B cell (primary cell): ENCODE measurements around the gene UTP11. TPM values are rescaled to one million over a fixed set of nuclear protein-coding genes. Genes with fewer than 3 reads are reported as not detected.

Experiments used
- ATAC-seq: fragments of 200-7000 bp; cut with Tn5 transposase; one replicate; pipeline ENCODE4 v1.10.0; 2021; ENCODE audit warnings: low read depth, mild to moderate bottlenecking, moderate number of reproducible peaks, moderate library complexity
- CTCF ChIA-PET: fragments of 350-600 bp; sonication (Branson Sonifier 250); formaldehyde crosslinking; loops from one replicate; lab custom pipeline; 2021; ENCODE audit warnings: antibody characterized with exemption, inconsistent platforms; lab: Charles Lee
- POLR2A ChIA-PET: fragments of 350-600 bp; sonication (Branson Sonifier 250); formaldehyde crosslinking; loops from one replicate; lab custom pipeline; 2021; ENCODE audit warnings: antibody characterized with exemption; lab: Charles Lee
- DNase-seq: peaks from one replicate; pipeline ENCODE4 v3.0.0; 2013
- H2AFZ ChIP-seq: 2 replicates; pipeline ENCODE4 v1.6.1; 2012; ENCODE audit warnings: mild to moderate bottlenecking, low read depth, low read length; ENCODE audit not compliant: insufficient read depth, poor library complexity, severe bottlenecking
- H3K27ac ChIP-seq, 2 donors: 1 replicate in 1 of 2; 2 replicates in 1 of 2; pipeline ENCODE4 v1.5.1; 2012 to 2013; ENCODE audit warnings: low read length in 2 of 2, mild to moderate bottlenecking in 2 of 2, moderate library complexity in 1 of 2
- H3K27me3 ChIP-seq, 4 experiments: fragments of 200-600 bp in 1 of 4; sonication (generic) in 1 of 4; replicated peaks in 1 of 4; 1 replicate in 2 of 4; 2 replicates in 2 of 4; pipeline versions ENCODE4 v1.6.1 to v1.7.0; 2013 to 2016; ENCODE audit warnings: low read length in 3 of 4, mild to moderate bottlenecking in 2 of 4, mixed read lengths in 1 of 4, moderate library complexity in 1 of 4; ENCODE audit not compliant: insufficient read depth in 4 of 4, control insufficient read depth in 3 of 4; ENCODE audit errors: control extremely low read depth in 1 of 4
- H3K36me3 ChIP-seq, 2 experiments: replicated peaks in 1 of 2; 1 replicate in 1 of 2; 2 replicates in 1 of 2; pipeline versions ENCODE4 v1.6.1 to v1.7.1; 2013; ENCODE audit warnings: low read length in 1 of 2; ENCODE audit not compliant: insufficient read depth in 2 of 2, control insufficient read depth in 1 of 2; ENCODE audit errors: control extremely low read depth in 1 of 2, extremely low read depth in 1 of 2
- H3K4me1 ChIP-seq, 2 donors: fragments of 200-600 bp in 1 of 2; sonication (generic) in 1 of 2; 1 replicate in 1 of 2; 2 replicates in 1 of 2; pipeline versions ENCODE4 v1.5.1 to v1.6.1; 2013 to 2017; ENCODE audit warnings: low read length in 2 of 2; ENCODE audit not compliant: control insufficient read depth in 2 of 2, insufficient read depth in 2 of 2
- H3K4me2 ChIP-seq: replicated peaks from 2 replicates; pipeline ENCODE3; 2012; ENCODE audit warnings: mild to moderate bottlenecking, low read depth, low read length; ENCODE audit not compliant: poor library complexity, severe bottlenecking
- H3K4me3 ChIP-seq, 5 experiments: fragments of 200-600 bp in 1 of 5; sonication (generic) in 1 of 5; 1 replicate in 3 of 5; 2 replicates in 2 of 5; pipeline versions ENCODE4 v1.5.1 to v1.7.0; 2011 to 2016; ENCODE audit warnings: low read length in 4 of 5, mild to moderate bottlenecking in 4 of 5, low read depth in 2 of 5, control low read depth in 1 of 5, moderate library complexity in 1 of 5; ENCODE audit not compliant: insufficient read depth in 1 of 5; ENCODE audit errors: control extremely low read depth in 1 of 5, extremely low read depth in 1 of 5
- H3K79me2 ChIP-seq: fragments of 200-600 bp; sonication (generic); one replicate; pipeline ENCODE4 v1.6.0; 2016; ENCODE audit warnings: low read length; ENCODE audit not compliant: control insufficient read depth, insufficient read depth
- H3K9ac ChIP-seq: fragments of 200-600 bp; sonication (generic); 2 replicates; pipeline ENCODE4 v1.6.1; 2017; ENCODE audit warnings: mild to moderate bottlenecking, low read length, moderate library complexity
- H3K9me3 ChIP-seq, 3 donors: one replicate each; pipeline versions ENCODE4 v1.6.1 to v1.7.1; 2013; ENCODE audit warnings: low read length in 2 of 3; ENCODE audit not compliant: control insufficient read depth in 2 of 3, insufficient read depth in 1 of 3; ENCODE audit errors: control extremely low read depth in 1 of 3
- H4K20me1 ChIP-seq: 2 replicates; pipeline ENCODE4 v1.6.0; 2012; ENCODE audit warnings: mild to moderate bottlenecking, low read length; ENCODE audit not compliant: insufficient read depth, control insufficient read depth, poor library complexity, severe bottlenecking
- H3K27ac Mint-ChIP-seq: one replicate; pipeline ENCODE4 v1.8.0; 2021; ENCODE audit warnings: mixed read lengths
- H3K27me3 Mint-ChIP-seq: one replicate; pipeline ENCODE4 v1.8.0; 2021; ENCODE audit warnings: mixed read lengths
- H3K4me1 Mint-ChIP-seq: one replicate; pipeline ENCODE4 v1.8.0; 2021; ENCODE audit warnings: mixed read lengths
- H3K4me3 Mint-ChIP-seq: one replicate; pipeline ENCODE4 v1.8.0; 2021; ENCODE audit warnings: mixed read lengths
- H3K9me3 Mint-ChIP-seq: one replicate; pipeline ENCODE4 v1.8.0; 2022; ENCODE audit warnings: mixed read lengths; ENCODE audit not compliant: insufficient read depth
- CTCF ChIP-seq: fragments of 200-600 bp; IDR thresholded peaks from one replicate; pipeline ENCODE4 v1.8.0; 2022; ENCODE audit warnings: antibody characterized with exemption, mild to moderate bottlenecking
- EZH2 ChIP-seq: IDR thresholded peaks from 2 replicates; pipeline ENCODE4 v1.6.1; 2012; ENCODE audit warnings: borderline replicate concordance, low read depth, mild to moderate bottlenecking, moderate library complexity, low read length; ENCODE audit not compliant: insufficient read depth, poor library complexity, severe bottlenecking
- WGBS: methylation state at CpG from one replicate; pipeline ENCODE4 v1.1.5; 2013; ENCODE audit warnings: missing lambda C conversion rate; ENCODE audit not compliant: insufficient coverage; 5-methylcytosine and 5-hydroxymethylcytosine counted together
- intact Hi-C: fragments of 100-400 bp; cut with micrococcal nuclease; formaldehyde crosslinking; loops from one replicate; pipeline ENCODE4 v1.10.0; 2022
- polyA plus RNA-seq: library from polyadenylated mRNA; depleted of rRNA; stranded (reverse); fragments of >200 nt; gene quantifications from 2 replicates; pipeline ENCODE4 v1.2.3, GENCODE V29; 2012
- total RNA-seq, 2 donors: library from RNA; stranded (reverse); fragments of 120-200 nt in 1 of 2; gene quantifications; 1 replicate in 1 of 2; 2 replicates in 1 of 2; pipeline versions ENCODE4 v1.2.3 to v1.2.4, GENCODE V29; 2013 to 2022

Gene UTP11
- total and polyA plus RNA-seq, 2 donors (not counting 1 experiment from before 2014, with no cell fraction given) = 6.0 to 16.8 TPM

- DNase-seq = no peak
- Histone ChIP-seq H3K4me1 (peaks cover 5 to 13% of the 10 kb centered on the region in 2 donors), H3K4me3 (no peak overlapping the region), H4K20me1 (no peaks in the 10 kb centered on the region), H3K79me2 (no peaks in the 10 kb centered on the region), H3K9ac (no peak overlapping the region), H3K27ac (no peak overlapping the region), H3K4me2 (no peak overlapping the region), H3K9me3 (no peaks in the 10 kb centered on the region), H3K36me3 (peaks cover 6 to 31% of the 10 kb centered on the region in 2 experiments), H2AFZ (no peak overlapping the region), H3K27me3 (no peaks in the 10 kb centered on the region)
- TF ChIP-seq EZH2 (no peak), CTCF (no peak)
- Mint-ChIP-seq H3K4me1 (peaks cover 19% of the 10 kb centered on the region), H3K27ac (no peak overlapping the region), H3K27me3 (peaks cover 5% of the 10 kb centered on the region), H3K9me3 (no peaks in the 10 kb centered on the region), H3K4me3 (no peak overlapping the region)
- no peak for ATAC-seq
- intact Hi-C loops = loop anchor here (5.0 kb wide), 1 partner anchor 475 kb away; no protein-coding TSS in a partner anchor
- CTCF ChIA-PET = interaction anchor here (0.7 to 3.5 kb wide), 8 partner anchors 10 to 794 kb away, joined by 3 to 15 read pairs (median 4); no protein-coding TSS in a partner anchor
- POLR2A ChIA-PET = no interaction called here
- WGBS = 93% methylated on average over 13 of the region's 19 CpGs
Measured at GRCh38 chr1:38027201-38028104, 14.9 kb downstream of the UTP11 start.
